Tibial artery (tissue), 4 donors: Measurements from ENCODE around the gene CADPS2.
A peak's percentile ranks its signal among the peaks of the same experiment; 100 is the strongest.

Experiments
- DNase-seq, 2 donors: peaks; one replicate each; pipeline ENCODE4 v3.0.0-alpha.2; 2019
- H3K27ac ChIP-seq, 2 donors: fragments of 200-600 bp; sonication (generic) in 1 of 2; 1 replicate in 1 of 2; 2 replicates in 1 of 2; pipeline ENCODE4 v1.5.1; 2018 to 2019; ENCODE audit warnings: mild to moderate bottlenecking in 1 of 2
- H3K27me3 ChIP-seq, 2 donors: fragments of 200-600 bp; sonication (generic) in 1 of 2; one replicate each; pipeline versions ENCODE4 v1.5.1 to v1.6.0; 2016 to 2019
- H3K36me3 ChIP-seq, 3 donors: fragments of 200-600 bp; sonication (generic) in 2 of 3; one replicate each; pipeline ENCODE4 v1.5.1; 2016 to 2019; ENCODE audit warnings: mild to moderate bottlenecking in 2 of 3
- H3K4me1 ChIP-seq, 4 donors: fragments of 200-600 bp; sonication (generic) in 2 of 4; 1 replicate in 3 of 4; 2 replicates in 1 of 4; pipeline ENCODE4 v1.5.1; 2016 to 2019
- H3K4me3 ChIP-seq, 2 donors: fragments of 200-600 bp; sonication (generic) in 1 of 2; 1 replicate in 1 of 2; 2 replicates in 1 of 2; pipeline ENCODE4 v1.5.1; 2018 to 2019; ENCODE audit warnings: mild to moderate bottlenecking in 2 of 2
- H3K9me3 ChIP-seq, 3 donors: fragments of 200-600 bp; sonication (generic) in 1 of 3; one replicate each; pipeline ENCODE4 v1.5.1; 2016 to 2019
- CTCF ChIP-seq, 2 experiments: fragments of 200-600 bp in 1 of 2; fragments of 450-650 bp in 1 of 2; IDR thresholded peaks; one replicate each; pipeline ENCODE4 v1.5.1; 2017 to 2019; ENCODE audit warnings: antibody characterized with exemption in 2 of 2, mild to moderate bottlenecking in 1 of 2, moderate library complexity in 1 of 2
- intact Hi-C: fragments of 100-400 bp; cut with DNase I; formaldehyde crosslinking; loops from one replicate; pipeline ENCODE4 v1.15.0; 2023; ENCODE audit warnings: low total_unique reads

The CADPS2 gene

GRCh38 chr7:122425731-122426130 is 460.5 kb downstream of the CADPS2 start:
- no peaks in the 10 kb centered on the region for H3K36me3 ChIP-seq
- no peaks in the 10 kb centered on the region for H3K4me1 ChIP-seq
- no peak for TF ChIP-seq CTCF (IDR thresholded peaks at IDR 0.05)
- H3K27me3 ChIP-seq: no peaks in the 10 kb centered on the region
- intact Hi-C loops: no loop called here
- no peak overlapping the region for H3K4me3 ChIP-seq
- DNase-seq: no peak
- no peak overlapping the region for H3K27ac ChIP-seq
- H3K9me3 ChIP-seq: no peaks in the 10 kb centered on the region

GRCh38 chr7:122423591-122423990 is 462.7 kb downstream of the CADPS2 start:
- intact Hi-C loops: no loop called here
- DNase-seq: no peak
- no peaks in the 10 kb centered on the region for H3K27me3 ChIP-seq
- H3K27ac ChIP-seq: no peak overlapping the region
- H3K4me1 ChIP-seq: no peaks in the 10 kb centered on the region
- no peak for TF ChIP-seq CTCF (IDR thresholded peaks at IDR 0.05)
- H3K9me3 ChIP-seq: no peaks in the 10 kb centered on the region
- H3K4me3 ChIP-seq: no peak overlapping the region
- no peaks in the 10 kb centered on the region for H3K36me3 ChIP-seq

- Histone ChIP-seq H3K4me1 (peaks cover 0 to 7% (median 0%) of the 10 kb centered on the region in 4 donors), H3K4me3 (no peak overlapping the region), H3K9me3 (no peaks in the 10 kb centered on the region), H3K27ac (no peak overlapping the region), H3K27me3 (no peaks in the 10 kb centered on the region), H3K36me3 (no peaks in the 10 kb centered on the region)
- no peak for TF ChIP-seq CTCF (IDR thresholded peaks at IDR 0.05)
- intact Hi-C loops: no loop called here
- no peak for DNase-seq
Measured at GRCh38 chr7:122416336-122416735, 469.9 kb downstream of the CADPS2 start.

GRCh38 chr7:122415510-122415909 is 470.8 kb downstream of the CADPS2 start:
- Histone ChIP-seq H3K27ac (no peak overlapping the region), H3K36me3 (no peaks in the 10 kb centered on the region), H3K9me3 (no peaks in the 10 kb centered on the region), H3K27me3 (no peaks in the 10 kb centered on the region), H3K4me3 (no peak overlapping the region), H3K4me1 (peaks cover 0 to 7% (median 0%) of the 10 kb centered on the region in 4 donors)
- DNase-seq: no peak
- intact Hi-C loops: no loop called here
- no peak for TF ChIP-seq CTCF (IDR thresholded peaks at IDR 0.05)

GRCh38 chr7:122413339-122413738 is 472.9 kb downstream of the CADPS2 start:
- Histone ChIP-seq H3K4me1 (peaks cover 0 to 7% (median 0%) of the 10 kb centered on the region in 4 donors), H3K4me3 (no peak overlapping the region), H3K27me3 (no peaks in the 10 kb centered on the region), H3K9me3 (no peaks in the 10 kb centered on the region), H3K27ac (no peak overlapping the region), H3K36me3 (no peaks in the 10 kb centered on the region)
- no peak for TF ChIP-seq CTCF (IDR thresholded peaks at IDR 0.05)
- no peak for DNase-seq
- intact Hi-C loops: no loop called here

- Histone ChIP-seq H3K27ac (no peak overlapping the region), H3K27me3 (no peaks in the 10 kb centered on the region), H3K4me1 (peaks cover 0 to 7% (median 0%) of the 10 kb centered on the region in 4 donors), H3K9me3 (no peaks in the 10 kb centered on the region), H3K36me3 (no peaks in the 10 kb centered on the region), H3K4me3 (no peak overlapping the region)
- intact Hi-C loops: no loop called here
- peak in 1 of 2 donors; percentile 28 for DNase-seq
- TF ChIP-seq CTCF (IDR thresholded peaks at IDR 0.05): no peak
Measured at GRCh38 chr7:122412883-122413282, 473.4 kb downstream of the CADPS2 start.
